Left renal pelvis (tissue), 4 donors: ENCODE measurements around the gene ACAP1. TPM values are rescaled to one million over a fixed set of nuclear protein-coding genes. Genes with fewer than 3 reads are reported as not detected.

ENCODE experiments used
- DNase-seq, 4 donors: peaks; one replicate each; pipeline ENCODE4 v3.0.0-alpha.2; 2013; ENCODE audit warnings: low read depth in 4 of 4, low spot score in 3 of 4
- polyA plus RNA-seq, 4 donors: library from polyadenylated mRNA; unstranded; fragments of 120-200 nt; gene quantifications; one replicate each; pipeline ENCODE4 v1.2.1, GENCODE V29; 2013; ENCODE audit not compliant: insufficient read length in 4 of 4

Gene ACAP1
- 10 to 100 TPM in 2 of 4 donors, 1 to 10 TPM in 2; 6.9 to 11.0 (median 8.8) TPM for polyA plus RNA-seq

DNA sequence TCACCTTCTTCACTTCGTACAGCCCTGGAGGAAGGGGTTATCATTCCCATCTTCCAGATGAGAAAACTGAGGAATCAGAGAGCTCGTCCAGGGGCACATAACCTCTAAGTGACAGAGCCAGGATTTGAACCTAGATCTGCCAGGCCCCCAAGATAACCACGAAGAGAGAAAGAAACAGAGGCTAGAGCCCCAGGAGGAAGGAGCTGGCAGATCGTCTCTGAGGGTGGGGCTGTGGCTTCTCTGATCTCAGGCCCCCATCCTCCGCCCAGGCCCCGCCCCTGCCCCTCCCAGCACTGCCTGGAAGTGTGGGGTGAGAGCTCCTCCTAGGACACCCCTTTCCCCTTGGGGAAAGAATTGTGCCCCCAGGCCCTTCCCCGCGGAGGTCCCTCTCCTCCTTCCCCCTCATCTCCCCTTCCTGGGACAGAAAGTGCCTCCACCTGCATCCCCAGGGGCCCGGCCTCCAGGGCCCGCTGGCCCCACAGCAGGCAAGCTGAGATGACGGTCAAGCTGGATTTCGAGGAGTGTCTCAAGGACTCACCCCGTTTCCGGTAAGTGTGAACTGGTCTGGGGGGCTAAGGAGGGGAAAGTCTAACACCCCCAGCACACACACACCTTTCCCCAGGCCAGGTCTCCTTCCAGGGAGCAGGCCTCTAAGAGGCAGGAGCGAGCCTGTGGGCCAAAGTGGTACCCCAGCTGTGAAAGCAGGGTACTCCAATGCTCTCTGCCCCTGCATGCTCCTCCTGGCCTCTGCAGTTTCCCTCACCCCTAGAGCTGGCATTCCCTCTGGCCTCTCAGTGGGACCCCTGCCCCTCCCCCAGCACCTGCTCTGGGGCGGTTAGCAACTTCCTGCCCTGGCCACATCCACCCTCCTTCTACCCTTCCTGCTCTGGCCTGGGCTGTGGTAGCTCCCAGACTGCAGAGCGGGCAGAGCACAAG is at the start of gene ACAP1:
TSS of gene ACAP1 (plus strand) at position 290 of the 936 bp plus-strand sequence. CDS start at position 496, 206 bp downstream.
- DNase-seq = no peak

- DNase-seq = no peak
Measured at GRCh38 chr17:7289256-7290032, 46.9 kb upstream of the ACAP1 start.

GRCh38 chr17:7290166-7290565 is 46.2 kb upstream of the ACAP1 start:
- DNase-seq = no peak

- no peak for DNase-seq
Measured at GRCh38 chr17:7290685-7291084, 45.6 kb upstream of the ACAP1 start.

GRCh38 chr17:7292194-7292593 is 44.1 kb upstream of the ACAP1 start:
- no peak for DNase-seq

- DNase-seq = no peak
Measured at GRCh38 chr17:7292729-7293128, 43.6 kb upstream of the ACAP1 start.

DNA sequence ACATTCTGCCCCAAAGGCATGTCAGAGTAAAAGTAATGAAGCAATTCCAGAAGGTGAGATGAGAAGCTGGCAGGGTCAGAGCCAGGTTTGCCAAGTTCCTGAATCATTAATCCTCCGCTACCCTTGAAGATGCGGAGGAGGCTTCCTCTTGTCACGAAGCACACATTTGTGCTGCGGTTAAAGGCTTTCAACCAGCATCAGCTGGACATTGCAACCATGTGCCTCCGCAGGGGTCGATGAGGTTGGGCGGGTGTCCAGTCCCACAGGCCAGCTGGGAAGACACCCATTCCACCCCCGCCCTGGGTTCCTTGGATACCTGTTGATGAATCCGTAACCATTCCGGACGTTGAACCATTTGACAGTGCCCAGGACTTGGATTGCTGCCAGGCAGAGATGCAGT is 43.2 kb upstream of the ACAP1 start:
- no peak for DNase-seq

- DNase-seq = no peak
Measured at GRCh38 chr17:7293816-7294613, 42.3 kb upstream of the ACAP1 start.

GRCh38 chr17:7294614-7295153 is 41.6 kb upstream of the ACAP1 start, which contains the start of gene YBX2:
TSS of gene YBX2 (minus strand) at chr17:7294639. CDS start at chr17:7294500, 139 bp downstream.
- DNase-seq = no peak

DNA sequence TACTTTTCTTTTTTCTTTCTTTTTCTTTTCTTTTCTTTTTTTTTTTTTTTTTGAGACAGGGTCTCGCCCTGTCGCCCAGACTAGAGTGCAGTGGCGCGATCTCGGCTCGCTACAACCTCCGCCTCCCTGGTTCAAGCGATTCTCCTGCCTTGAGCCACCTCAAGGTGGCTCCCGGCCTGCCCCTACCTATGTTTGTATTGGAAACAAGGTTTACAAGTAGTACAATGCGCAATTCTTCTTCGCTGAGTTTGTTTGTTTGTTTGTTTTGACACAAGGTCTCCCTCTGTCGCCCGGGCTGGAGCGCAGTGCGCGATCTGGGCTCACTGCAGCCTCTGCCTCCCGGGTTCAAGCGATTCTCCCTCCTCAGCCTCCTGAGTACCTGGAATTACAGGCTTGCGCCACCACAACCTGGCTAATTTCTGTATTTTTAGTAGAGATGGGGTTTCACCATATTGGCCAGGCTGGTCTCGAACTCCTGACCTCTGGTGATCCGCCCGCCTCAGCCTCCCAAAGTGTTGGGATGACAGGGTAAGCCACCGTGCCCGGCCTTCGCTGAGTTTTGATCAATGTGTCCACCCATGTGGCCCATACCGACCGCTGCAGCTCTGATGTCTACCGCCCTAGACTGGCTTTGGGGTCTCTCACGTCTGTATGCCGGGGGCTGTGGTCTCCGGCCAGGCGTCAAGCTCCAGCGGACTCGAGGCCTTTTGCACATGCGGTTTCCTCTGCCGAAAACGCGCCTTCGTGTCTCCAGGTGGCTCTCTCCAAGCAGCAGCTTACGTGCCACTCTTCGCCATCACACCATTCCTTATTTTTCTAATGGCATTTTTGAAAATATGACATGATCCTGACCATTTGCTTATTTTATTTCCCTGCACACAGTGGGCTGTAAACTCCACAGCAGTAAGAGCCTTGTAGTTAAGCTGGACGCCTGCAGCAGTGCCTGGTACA is 40.8 kb upstream of the ACAP1 start:
- DNase-seq = no peak

DNA sequence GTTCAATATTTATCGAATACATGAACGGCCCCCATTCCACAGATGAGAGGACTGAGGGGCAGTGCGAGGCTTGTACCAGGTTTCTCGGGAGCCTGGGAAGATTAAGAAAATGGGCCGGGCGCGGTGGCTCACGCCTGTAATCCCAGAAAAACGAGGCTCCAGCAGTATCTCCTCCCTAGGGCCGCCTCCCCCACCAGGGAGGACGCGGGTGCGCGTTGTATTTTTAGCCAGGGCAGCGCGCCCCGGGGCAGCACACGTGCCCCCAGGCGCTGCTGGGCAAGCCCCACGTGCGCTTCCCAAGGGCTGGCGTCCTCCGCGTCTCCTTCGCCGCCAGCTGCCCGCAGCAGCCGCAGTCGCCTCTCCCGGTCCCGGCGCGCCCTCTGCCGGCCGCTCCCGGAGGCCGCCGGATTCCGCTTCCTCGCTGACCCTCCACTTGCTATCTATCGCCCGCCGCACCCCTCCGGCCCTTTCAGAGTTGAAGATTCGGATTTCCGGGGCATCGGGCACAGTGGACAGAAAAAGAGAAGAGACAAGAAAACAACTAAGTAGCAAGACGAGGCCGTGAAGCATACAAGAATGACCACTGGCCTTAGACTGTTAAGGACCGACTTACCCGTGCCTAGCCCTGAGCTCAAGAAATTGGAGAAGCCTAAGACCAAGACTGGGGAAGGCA is 40.0 kb upstream of the ACAP1 start:
- peak in 1 of 4 donors; percentile 48 for DNase-seq

- no peak for DNase-seq
Measured at GRCh38 chr17:7304179-7304578, 32.1 kb upstream of the ACAP1 start.

DNA sequence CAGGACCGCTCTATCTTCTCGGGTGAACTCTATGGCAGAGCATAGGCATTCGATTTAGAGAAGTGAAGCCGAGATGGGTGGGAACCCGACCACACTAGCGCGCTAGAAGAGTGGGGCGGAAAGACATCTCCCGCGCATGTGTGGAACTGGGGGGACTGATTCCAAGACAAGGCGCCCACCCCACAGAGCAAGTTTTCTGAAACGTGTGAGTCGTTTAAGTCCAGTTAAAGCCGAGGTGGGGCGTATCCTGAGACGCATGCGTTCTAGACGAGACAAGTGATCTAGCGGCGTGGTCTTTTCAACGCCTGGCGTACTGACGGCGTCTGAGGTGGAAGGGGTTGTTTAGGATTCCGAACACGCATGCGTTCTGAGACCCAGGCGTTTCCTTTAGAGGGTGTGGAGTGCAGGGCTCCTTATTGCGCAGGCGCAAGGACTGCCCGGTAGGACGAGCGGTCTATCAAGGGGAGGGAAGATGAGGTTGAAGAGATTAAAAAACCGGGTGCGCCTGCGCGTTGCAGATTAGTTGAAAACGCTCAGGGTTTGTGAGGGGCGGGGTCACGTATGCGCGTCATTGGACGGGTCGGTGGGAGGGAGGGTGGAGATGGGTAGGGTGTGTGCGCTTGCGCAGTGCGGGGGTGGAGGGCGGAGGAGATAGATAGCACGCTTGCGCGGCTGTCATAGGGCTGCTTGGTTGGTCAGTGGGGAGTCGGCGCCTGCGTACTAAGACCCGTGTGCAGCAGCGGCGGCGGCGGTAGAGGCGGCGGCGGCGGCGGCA is 29.2 kb upstream of the ACAP1 start, which contains the start of gene EIF5A:
TSS of gene EIF5A (plus strand) at position 718 of the 775 bp plus-strand sequence. CDS start 2,008 bp downstream, outside the sequence.
- DNase-seq = peak; percentile 100

GRCh38 chr17:7307686-7308624 is 28.4 kb upstream of the ACAP1 start:
- no peak for DNase-seq

GRCh38 chr17:7308625-7309433 is 27.5 kb upstream of the ACAP1 start:
- DNase-seq = no peak

- DNase-seq = no peak
Measured at GRCh38 chr17:7309628-7310027, 26.7 kb upstream of the ACAP1 start.
